GM04503 (cell line): ENCODE results near the gene DNAJC9.

Experiments
- DNase-seq: peaks from one replicate; pipeline ENCODE4 v3.0.0-alpha.2; 2012; ENCODE audit warnings: low read depth

DNAJC9 gene

GRCh38 chr10:73238990-73239566 lies 8.0 kb downstream of the DNAJC9 start:
- DNase-seq = no peak

GRCh38 chr10:73234695-73235094 lies 12.4 kb downstream of the DNAJC9 start:
- no peak for DNase-seq

GRCh38 chr10:73233883-73234282 lies 13.2 kb downstream of the DNAJC9 start:
- no peak for DNase-seq

GRCh38 chr10:73232887-73233286 lies 14.2 kb downstream of the DNAJC9 start:
- DNase-seq = no peak

- DNase-seq = no peak
These were observed 17.5 kb downstream of the DNAJC9 start for GRCh38 chr10:73229567-73229966.

- DNase-seq = no peak
These were observed 18.8 kb downstream of the DNAJC9 start for GRCh38 chr10:73228247-73228646.

GRCh38 chr10:73226663-73227062 lies 20.4 kb downstream of the DNAJC9 start:
- DNase-seq = no peak

GRCh38 chr10:73225518-73225917 lies 21.5 kb downstream of the DNAJC9 start:
- no peak for DNase-seq

GRCh38 chr10:73220989-73221388 lies 26.1 kb downstream of the DNAJC9 start:
- no peak for DNase-seq

- no peak for DNase-seq
These were observed 27.7 kb downstream of the DNAJC9 start for GRCh38 chr10:73219384-73219783.

- no peak for DNase-seq
These were observed 28.4 kb downstream of the DNAJC9 start for GRCh38 chr10:73218431-73219191.

- DNase-seq = no peak
These were observed 29.4 kb downstream of the DNAJC9 start for GRCh38 chr10:73217628-73218027.

- no peak for DNase-seq
These were observed 31.3 kb downstream of the DNAJC9 start for GRCh38 chr10:73215749-73216148.

- DNase-seq = no peak
These were observed 35.8 kb downstream of the DNAJC9 start for GRCh38 chr10:73211106-73211811.

- DNase-seq = no peak
These were observed 36.5 kb downstream of the DNAJC9 start for GRCh38 chr10:73210395-73211105.

GRCh38 chr10:73209705-73210104 lies 37.4 kb downstream of the DNAJC9 start:
- DNase-seq = peak; percentile 22

GRCh38 chr10:73207883-73208282 lies 39.2 kb downstream of the DNAJC9 start:
- DNase-seq = no peak

- DNase-seq = no peak
These were observed 40.7 kb downstream of the DNAJC9 start for GRCh38 chr10:73206385-73206784.

GRCh38 chr10:73205890-73206289 lies 41.2 kb downstream of the DNAJC9 start:
- no peak for DNase-seq

- DNase-seq = no peak
These were observed 42.0 kb downstream of the DNAJC9 start for GRCh38 chr10:73205081-73205480.
